Inflammatory macrophage treated with lipopolysaccharide for 4 hours (primary cell): ENCODE measurements around the gene ELOB.

Source experiments
- DNase-seq: peaks from one replicate; pipeline ENCODE4 v3.0.0-alpha.2; 2020

Gene ELOB

DNA sequence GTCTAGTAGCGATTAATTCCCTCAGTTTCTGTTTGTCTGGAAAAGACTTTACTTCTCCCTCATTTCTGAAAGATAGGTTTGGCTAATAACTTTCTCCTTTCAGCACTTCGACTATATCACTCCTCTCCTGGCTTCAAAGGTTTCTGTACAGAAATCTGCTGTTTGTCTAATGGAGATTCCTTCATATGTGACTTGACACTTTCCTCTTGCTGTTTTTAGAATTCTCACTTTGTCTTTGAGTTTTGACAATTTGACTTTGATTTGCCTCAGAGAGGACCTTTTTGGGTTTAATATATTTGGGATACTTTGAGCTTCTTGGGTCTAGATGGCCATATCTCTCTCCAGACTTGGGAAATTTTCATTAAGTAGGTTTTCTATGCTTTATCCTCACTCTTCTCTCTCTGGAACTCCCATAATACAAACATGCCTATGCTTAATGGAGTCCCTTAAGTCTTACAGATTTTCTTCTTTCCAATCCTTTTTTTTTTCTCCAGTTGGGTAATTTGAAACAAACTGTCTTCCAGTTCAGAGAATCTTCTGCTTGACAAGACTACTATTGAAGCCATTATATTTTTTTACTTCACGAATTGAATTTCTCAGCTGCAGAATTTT lies 32.2 kb upstream of the ELOB start:
- no peak for DNase-seq

DNA sequence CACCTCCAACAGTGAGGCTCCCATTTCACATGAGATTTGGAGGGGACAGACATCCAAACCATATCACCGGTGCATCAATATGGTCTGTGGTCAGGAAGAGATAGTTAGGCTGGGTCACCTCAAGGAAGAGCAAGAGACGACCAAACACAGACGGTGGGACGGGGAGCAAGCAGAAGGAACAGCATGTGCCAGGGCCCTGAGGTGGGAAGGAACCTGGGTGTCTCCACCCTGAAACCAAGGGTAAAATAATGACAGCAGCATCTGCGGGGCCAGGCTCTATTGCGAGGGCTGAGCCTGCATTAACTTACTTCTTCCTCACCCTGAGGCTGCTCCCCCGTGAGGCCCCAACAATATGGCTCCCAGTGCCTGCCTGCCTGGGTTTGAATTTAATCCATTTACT lies 31.1 kb upstream of the ELOB start:
- no peak for DNase-seq

- DNase-seq: no peak
These were observed 29.2 kb upstream of the ELOB start for GRCh38 chr16:2806286-2806685.

- DNase-seq: no peak
These were observed 27.6 kb upstream of the ELOB start for GRCh38 chr16:2804728-2805127.

DNA sequence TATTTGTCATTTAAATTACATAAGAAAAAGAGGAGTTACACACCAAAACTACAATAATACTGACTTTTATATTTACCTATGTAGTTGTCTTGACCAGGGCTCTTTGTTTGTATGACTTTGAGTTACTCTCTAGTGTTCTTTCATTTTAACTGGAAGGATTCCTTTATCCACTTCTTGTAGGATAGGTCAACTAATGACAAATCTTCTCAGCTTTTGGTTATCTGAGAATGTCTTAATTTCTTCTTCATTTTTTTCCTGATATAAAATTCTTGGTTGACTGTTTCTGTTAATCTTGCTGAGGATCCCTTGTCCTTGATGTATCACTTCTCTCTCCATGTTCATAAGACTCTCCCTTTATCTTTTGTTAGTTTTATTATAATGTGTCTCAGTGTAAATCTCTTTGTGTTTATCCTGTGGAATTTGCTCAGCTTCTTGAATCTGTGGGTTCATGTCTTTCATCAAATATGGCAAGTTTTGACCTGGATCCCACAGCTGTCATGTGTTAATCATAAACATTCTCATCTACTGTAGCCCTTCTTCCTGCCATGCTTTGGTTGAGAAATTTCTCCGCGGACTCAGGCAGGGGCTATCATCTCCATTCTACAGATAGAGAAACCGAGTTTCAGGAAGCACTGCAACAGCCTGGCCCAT lies 26.6 kb upstream of the ELOB start:
- DNase-seq: no peak

DNA sequence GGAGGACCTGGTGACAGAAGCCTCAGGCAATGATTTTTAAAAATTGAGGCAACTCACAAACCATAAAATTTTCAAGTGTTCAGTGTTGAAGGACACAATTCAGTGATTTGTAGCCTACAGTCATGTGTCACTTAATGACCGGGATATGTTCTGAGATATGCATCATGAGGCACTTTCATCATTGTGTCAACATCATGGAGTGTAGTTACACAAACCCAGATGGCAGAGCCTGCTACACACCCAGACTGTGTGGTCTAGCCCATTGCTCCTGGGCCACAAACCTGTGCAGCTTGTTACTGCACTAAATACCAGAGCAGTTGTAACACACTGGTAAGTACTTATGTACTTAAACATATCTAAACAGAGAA lies 22.8 kb upstream of the ELOB start:
- DNase-seq: peak; percentile 90

GRCh38 chr16:2799205-2799858 lies 22.3 kb upstream of the ELOB start:
- no peak for DNase-seq

DNA sequence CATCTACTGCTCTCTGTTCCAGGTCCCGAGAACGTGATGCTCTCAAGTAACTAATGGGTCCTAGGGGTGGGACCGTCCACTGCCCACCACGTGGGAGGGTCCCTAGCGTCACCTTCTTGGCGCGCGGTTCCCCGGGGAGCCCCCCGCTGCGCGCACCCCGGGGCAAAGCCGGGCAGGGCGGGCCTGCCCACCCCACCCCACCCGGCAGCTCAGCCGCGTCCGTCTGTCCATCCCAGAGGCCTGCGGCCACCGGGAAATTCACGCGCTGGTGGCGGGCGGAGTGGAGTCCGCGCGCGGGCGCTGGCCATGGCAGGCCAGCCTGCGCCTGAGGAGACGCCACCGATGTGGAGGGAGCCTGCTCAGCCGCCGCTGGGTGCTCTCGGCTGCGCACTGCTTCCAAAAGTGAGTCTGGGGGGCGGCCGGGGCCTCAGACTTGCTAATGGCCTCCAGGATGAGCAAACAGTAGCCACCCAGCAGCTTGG lies 21.7 kb upstream of the ELOB start:
- DNase-seq: no peak

GRCh38 chr16:2795395-2796143 lies 18.5 kb upstream of the ELOB start:
- DNase-seq: peak; percentile 46

- peak; percentile 52 for DNase-seq
These were observed 15.9 kb upstream of the ELOB start for GRCh38 chr16:2792940-2793339.

- DNase-seq: no peak
These were observed 14.1 kb upstream of the ELOB start for GRCh38 chr16:2791174-2791573.

GRCh38 chr16:2790631-2791030 lies 13.6 kb upstream of the ELOB start:
- DNase-seq: no peak

GRCh38 chr16:2787961-2788360 lies 10.9 kb upstream of the ELOB start:
- no peak for DNase-seq

- no peak for DNase-seq
These were observed 10.3 kb upstream of the ELOB start, which contains the start of gene PRSS33 for GRCh38 chr16:2787406-2787805. Gene PRSS33, minus strand, starts transcription at chr16:2787560. Its CDS starts 1,013 bp downstream, at chr16:2786547.

DNA sequence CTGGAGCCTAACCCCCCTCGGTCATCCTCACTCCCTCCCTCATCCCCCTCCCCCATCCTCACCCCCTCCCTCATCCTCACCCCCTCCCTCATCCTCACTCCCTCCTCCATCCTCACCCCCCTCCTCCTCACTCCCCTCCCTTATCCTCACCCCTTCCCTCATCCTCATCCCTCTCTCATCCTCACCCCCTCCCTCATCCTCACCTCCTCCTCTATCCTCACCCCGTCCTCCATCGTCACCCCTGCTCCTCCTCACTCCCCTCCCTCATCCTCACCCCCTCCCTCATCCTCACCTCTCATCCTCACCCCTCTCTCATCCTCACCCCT lies 9.7 kb upstream of the ELOB start:
- DNase-seq: no peak

GRCh38 chr16:2786061-2786825 lies 9.2 kb upstream of the ELOB start:
- no peak for DNase-seq

DNA sequence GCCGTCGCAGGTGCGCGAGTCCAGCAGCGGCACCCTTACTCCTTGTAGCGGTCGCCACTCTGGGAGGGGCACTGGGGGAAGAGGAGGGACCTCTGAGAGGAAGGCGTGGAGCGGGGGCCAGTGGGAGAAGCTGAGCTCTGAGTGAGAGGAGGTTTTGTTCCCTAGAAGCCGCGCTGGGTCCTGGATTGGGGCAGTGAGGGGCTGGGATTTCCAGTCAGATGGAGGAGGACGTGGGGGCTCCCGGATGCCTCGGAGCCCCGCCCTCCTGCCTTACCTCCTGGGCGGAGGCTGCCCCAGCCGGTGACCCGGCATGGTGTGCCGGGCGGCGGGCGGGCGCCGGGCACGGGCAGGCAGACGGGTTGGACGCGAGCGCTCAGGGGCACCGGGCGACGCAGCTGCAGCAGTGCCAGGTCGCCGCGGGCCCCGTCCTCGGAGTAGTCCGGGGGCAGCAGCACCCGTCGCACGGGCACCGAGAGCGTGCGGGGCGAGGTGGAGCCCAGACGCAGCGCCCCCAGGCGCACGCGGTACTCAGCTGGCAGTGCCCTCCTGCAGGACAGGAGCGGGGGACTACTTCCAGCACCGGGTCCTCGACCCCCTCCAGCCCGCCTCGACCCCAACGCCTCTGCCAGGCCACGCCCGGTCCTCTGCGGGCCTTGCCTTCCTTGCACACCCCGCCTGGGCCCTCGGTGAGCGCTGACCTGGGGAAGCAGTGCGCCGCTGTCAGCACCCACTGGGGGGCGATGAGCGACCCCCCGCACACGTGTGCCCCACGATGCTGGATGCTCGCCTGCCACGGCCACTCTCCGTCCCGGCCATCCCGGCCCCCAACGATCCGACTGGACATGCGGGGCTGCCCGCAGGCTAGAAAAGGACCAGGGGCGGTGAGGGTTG lies 8.3 kb upstream of the ELOB start:
- no peak for DNase-seq

GRCh38 chr16:2784358-2785100 lies 7.4 kb upstream of the ELOB start:
- no peak for DNase-seq

- no peak for DNase-seq
These were observed 6.7 kb upstream of the ELOB start for GRCh38 chr16:2783581-2784357.
